H1 (cell line): ENCODE measurements around the gene STK32C. TPM values are rescaled to one million over a fixed set of nuclear protein-coding genes. Genes with fewer than 3 reads are reported as not detected.
"Not testable (repeated sequence)": the region's sequence is repeated elsewhere in the genome, so short reads cannot be mapped to it uniquely, and the experiment has no call there.

ENCODE experiments used
- CTCF ChIA-PET: fragments of 300-600 bp; sonication (Branson Sonifier 250); formaldehyde crosslinking; loops from one replicate; lab custom pipeline; 2021; ENCODE audit not compliant: partially characterized antibody; lab: Charles Lee
- POLR2A ChIA-PET: fragments of 300-600 bp; sonication (Branson Sonifier 250); formaldehyde crosslinking; loops from one replicate; lab custom pipeline; 2021; ENCODE audit warnings: inconsistent platforms; ENCODE audit not compliant: partially characterized antibody; lab: Charles Lee
- DNase-seq, 2 experiments: peaks; one replicate each; pipeline versions ENCODE4 v3.0.0 to v3.0.0-alpha.2; 2010 to 2022; ENCODE audit warnings: low spot score in 2 of 2, low read depth in 1 of 2, mixed read lengths in 1 of 2
- FAIRE-seq: peaks from 2 replicates; lab custom pipeline; 2011; peaks lifted over from hg19 to GRCh38; lab: Jason Lieb, UNC
- H2AFZ ChIP-seq: 2 replicates; pipeline ENCODE4 v1.8.1; 2012; ENCODE audit warnings: low read length, inconsistent platforms
- H2AK5ac ChIP-seq: 2 replicates; pipeline ENCODE4 v1.6.1; 2013; ENCODE audit warnings: low read depth, low read length
- H2BK120ac ChIP-seq: replicated peaks from 2 replicates; pipeline ENCODE3; 2013; ENCODE audit warnings: low read depth, low read length, inconsistent platforms
- H2BK12ac ChIP-seq: 2 replicates; pipeline ENCODE4 v1.6.1; 2013; ENCODE audit warnings: low read depth, low read length
- H2BK15ac ChIP-seq: 2 replicates; pipeline ENCODE4 v1.6.1; 2013; ENCODE audit warnings: low read length
- H2BK20ac ChIP-seq: 2 replicates; pipeline ENCODE4 v1.6.1; 2013; ENCODE audit warnings: low read length
- H2BK5ac ChIP-seq: 2 replicates; pipeline ENCODE4 v1.6.1; 2013; ENCODE audit warnings: low read depth, low read length
- H3K14ac ChIP-seq: 2 replicates; pipeline ENCODE4 v1.6.1; 2013; ENCODE audit warnings: inconsistent platforms; ENCODE audit not compliant: insufficient read length
- H3K18ac ChIP-seq: 2 replicates; pipeline ENCODE4 v1.6.1; 2013; ENCODE audit warnings: low read length; ENCODE audit errors: extremely low read depth
- H3K23ac ChIP-seq: 2 replicates; pipeline ENCODE4 v1.6.1; 2013; ENCODE audit warnings: inconsistent platforms; ENCODE audit not compliant: insufficient read length
- H3K23me2 ChIP-seq: 2 replicates; pipeline ENCODE4 v1.6.1; 2013; ENCODE audit warnings: low read depth, low read length
- H3K27ac ChIP-seq: 2 replicates; pipeline ENCODE4 v1.6.1; 2011; ENCODE audit warnings: low read depth, low read length, inconsistent platforms
- H3K27me3 ChIP-seq, 4 experiments: replicated peaks in 1 of 4; 1 replicate in 1 of 4; 2 replicates in 3 of 4; pipeline versions ENCODE4 v1.6.1 to v1.8.1; 2011 to 2013; ENCODE audit warnings: low read length in 3 of 4, mild to moderate bottlenecking in 3 of 4, inconsistent platforms in 2 of 4, mixed read lengths in 2 of 4, moderate library complexity in 1 of 4; ENCODE audit not compliant: control insufficient read depth in 3 of 4, insufficient read depth in 3 of 4; ENCODE audit errors: extremely low read depth in 1 of 4
- H3K36me3 ChIP-seq, 4 experiments: 2 replicates each; pipeline versions ENCODE4 v1.6.1 to v1.8.1; 2011 to 2013; ENCODE audit warnings: mild to moderate bottlenecking in 4 of 4, low read length in 3 of 4, moderate library complexity in 2 of 4, control low read depth in 1 of 4, inconsistent platforms in 1 of 4; ENCODE audit not compliant: insufficient read depth in 4 of 4, control insufficient read depth in 2 of 4
- H3K4ac ChIP-seq: replicated peaks from 2 replicates; pipeline ENCODE3; 2013; ENCODE audit warnings: low read length, low read depth, mixed read lengths, inconsistent platforms; ENCODE audit not compliant: insufficient read length
- H3K4me1 ChIP-seq, 4 experiments: replicated peaks in 1 of 4; 1 replicate in 1 of 4; 2 replicates in 3 of 4; pipeline versions ENCODE4 v1.6.1 to v1.8.1; 2011 to 2013; ENCODE audit warnings: low read length in 3 of 4, inconsistent platforms in 2 of 4, mixed read lengths in 1 of 4; ENCODE audit not compliant: insufficient read depth in 4 of 4, control insufficient read depth in 3 of 4
- H3K4me2 ChIP-seq, 2 experiments: 2 replicates each; pipeline versions ENCODE4 v1.6.1 to v1.8.1; 2011 to 2013; ENCODE audit warnings: low read depth in 2 of 2, low read length in 2 of 2, control low read depth in 1 of 2, inconsistent platforms in 1 of 2, mild to moderate bottlenecking in 1 of 2; ENCODE audit not compliant: insufficient read depth in 1 of 2
- H3K4me3 ChIP-seq, 4 experiments: fragments of 200-600, 300-600 bp in 1 of 4; sonication (generic), shearing (Covaris generic), sonication (Bioruptor Twin) in 1 of 4; 2 replicates each; pipeline versions ENCODE4 v1.5.1 to v1.8.1; 2011 to 2016; ENCODE audit warnings: low read length in 4 of 4, low read depth in 3 of 4, control low read depth in 2 of 4, inconsistent platforms in 2 of 4, mild to moderate bottlenecking in 2 of 4, mixed read lengths in 1 of 4, moderate library complexity in 1 of 4; ENCODE audit not compliant: insufficient read depth in 2 of 4; ENCODE audit errors: extremely low read depth in 1 of 4
- H3K56ac ChIP-seq: replicated peaks from 2 replicates; pipeline ENCODE3; 2013; ENCODE audit warnings: low read depth, mild to moderate bottlenecking, mixed read lengths, low read length, inconsistent platforms; ENCODE audit not compliant: insufficient read length
- H3K79me1 ChIP-seq: 2 replicates; pipeline ENCODE4 v1.6.1; 2013; ENCODE audit warnings: low read depth, low read length, control low read depth
- H3K79me2 ChIP-seq, 2 experiments: 2 replicates each; pipeline versions ENCODE4 v1.6.1 to v1.8.1; 2012 to 2013; ENCODE audit warnings: low read length in 2 of 2, mild to moderate bottlenecking in 2 of 2, inconsistent platforms in 1 of 2; ENCODE audit not compliant: insufficient read depth in 2 of 2, control insufficient read depth in 1 of 2
- H3K9ac ChIP-seq, 4 experiments: replicated peaks in 1 of 4; 1 replicate in 1 of 4; 2 replicates in 3 of 4; pipeline versions ENCODE4 v1.6.1 to v1.8.1; 2011 to 2013; ENCODE audit warnings: low read depth in 3 of 4, low read length in 3 of 4, control low read depth in 2 of 4, mild to moderate bottlenecking in 2 of 4, moderate library complexity in 2 of 4, inconsistent platforms in 1 of 4; ENCODE audit errors: extremely low read depth in 1 of 4
- H3K9me3 ChIP-seq, 2 experiments: 2 replicates each; pipeline versions ENCODE4 v1.6.1 to v1.8.1; 2012 to 2013; ENCODE audit warnings: mild to moderate bottlenecking in 2 of 2, moderate library complexity in 2 of 2, control low read depth in 1 of 2, inconsistent platforms in 1 of 2, low read depth in 1 of 2, low read length in 1 of 2, mixed read lengths in 1 of 2; ENCODE audit not compliant: insufficient read depth in 2 of 2
- H4K20me1 ChIP-seq, 2 experiments: replicated peaks in 1 of 2; 2 replicates each; pipeline versions ENCODE3 to v1.8.1; 2011 to 2013; ENCODE audit warnings: inconsistent platforms in 2 of 2, low read length in 2 of 2, mild to moderate bottlenecking in 1 of 2; ENCODE audit not compliant: insufficient read depth in 2 of 2, control insufficient read depth in 1 of 2
- H4K5ac ChIP-seq: 2 replicates; pipeline ENCODE4 v1.6.1; 2013; ENCODE audit warnings: low read length, low read depth, mixed read lengths, inconsistent platforms; ENCODE audit not compliant: insufficient read length
- H4K8ac ChIP-seq: 2 replicates; pipeline ENCODE4 v1.8.0; 2013; ENCODE audit warnings: mild to moderate bottlenecking, moderate library complexity, low read length, inconsistent platforms; ENCODE audit not compliant: insufficient read depth; ENCODE audit errors: extremely low read depth
- H4K91ac ChIP-seq: replicated peaks from 2 replicates; pipeline ENCODE3; 2013; ENCODE audit warnings: low read length, mixed read lengths, inconsistent platforms; ENCODE audit not compliant: insufficient read length
- WGBS, 2 experiments: shearing (Covaris generic) in 1 of 2; methylation state at CpG; one replicate each; pipeline versions ENCODE4 v1.1.6 to v1.1.7; 2013 to 2015; ENCODE audit warnings: low lambda C conversion rate in 2 of 2, mixed read lengths in 2 of 2, inconsistent platforms in 1 of 2, low coverage in 1 of 2, missing lambda C conversion rate in 1 of 2; ENCODE audit not compliant: insufficient replicate concordance in 2 of 2, insufficient coverage in 1 of 2, insufficient read length in 1 of 2; ENCODE audit errors: extremely low coverage in 1 of 2, missing lambda C conversion rate in 1 of 2; 5-methylcytosine and 5-hydroxymethylcytosine counted together
- polyA plus RNA-seq, 7 experiments: library from polyadenylated mRNA; depleted of rRNA in 3 of 7; stranded (reverse) in 5 of 7; unstranded in 2 of 7; fragments of >200 nt in 5 of 7; fragments of 200-250 nt in 2 of 7; gene quantifications; 1 replicate in 5 of 7; 2 replicates in 1 of 7; 4 replicates in 1 of 7; pipeline versions ENCODE4 v1.2.1 to v1.2.3, GENCODE V29; 2011 to 2013; ENCODE audit warnings: missing spikeins in 2 of 7, mixed read lengths in 2 of 7
- total RNA-seq: library from RNA; stranded (reverse); fragmentation: NEBNext Ultra II Directional; extraction: Animal tissue kit (Norgen Biotek cat#: 25700); gene quantifications from 2 replicates; pipeline ENCODE4 v1.2.1, GENCODE V29; 2021

Gene STK32C
- total and polyA plus RNA-seq, 2 of the 8 experiments (the other 6 are each of a cell fraction or from before 2014, with no cell fraction given), result 10.6 to 15.6 TPM

DNA sequence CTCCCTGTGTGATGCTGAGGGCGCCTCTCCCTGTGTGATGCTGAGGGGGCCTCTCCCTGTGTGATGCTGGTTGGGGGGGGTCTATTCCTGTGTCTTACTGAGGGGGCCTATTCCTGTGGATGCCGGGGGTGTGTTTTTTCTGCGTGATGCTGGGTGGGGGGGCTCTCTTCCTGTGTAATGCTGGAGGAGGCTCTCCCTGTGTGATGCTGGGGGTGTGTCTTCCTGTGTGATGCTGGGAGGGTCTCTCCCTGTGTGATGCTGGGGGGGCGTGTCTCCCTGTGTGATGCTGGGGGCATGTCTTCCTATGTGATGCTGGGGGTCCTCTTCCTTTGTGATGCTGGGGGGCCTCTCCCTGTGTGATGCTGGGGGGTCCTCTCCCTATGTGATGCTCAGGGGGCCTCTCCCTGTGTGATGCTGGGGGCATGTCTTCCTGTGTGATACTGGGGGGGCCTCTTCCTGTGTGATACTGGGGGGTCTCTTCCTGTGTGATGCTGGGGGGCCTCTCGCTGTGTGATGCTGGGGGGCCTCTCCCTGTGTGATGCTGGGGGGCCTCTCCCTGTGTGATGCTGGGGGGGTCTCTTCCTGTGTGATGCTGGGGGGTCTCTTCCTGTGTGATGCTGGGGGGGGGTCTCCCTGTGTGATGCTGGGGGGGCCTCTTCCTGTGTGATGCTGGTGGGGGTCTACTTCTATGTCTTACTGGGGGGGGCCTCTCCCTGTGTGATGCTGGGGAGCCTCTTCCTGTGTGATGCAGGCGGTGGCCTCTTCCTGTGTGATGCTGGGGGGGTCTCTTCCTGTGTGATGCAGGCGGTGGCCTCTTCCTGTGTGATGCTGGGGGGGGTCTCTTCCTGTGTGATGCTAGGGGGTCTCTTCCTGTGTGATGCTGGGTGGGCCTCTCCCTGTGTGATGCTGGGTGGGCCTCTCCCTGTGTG is 148.2 kb downstream of the STK32C start:
- H4K8ac ChIP-seq, H4K20me1 ChIP-seq, H3K27me3 ChIP-seq: not testable (repeated sequence)

More for the DNA sequence above, 148.2 kb downstream of the STK32C start:
- H3K14ac ChIP-seq, H4K91ac ChIP-seq, H3K79me2 ChIP-seq, CTCF ChIA-PET, H3K9me3 ChIP-seq, H2AK5ac ChIP-seq, FAIRE-seq, H3K9ac ChIP-seq, H2BK15ac ChIP-seq, H2BK12ac ChIP-seq, H3K36me3 ChIP-seq, H2BK120ac ChIP-seq, H3K4me2 ChIP-seq, POLR2A ChIA-PET, H3K79me1 ChIP-seq, H2AFZ ChIP-seq, H2BK20ac ChIP-seq, H3K23ac ChIP-seq, H3K4ac ChIP-seq, H3K23me2 ChIP-seq, H3K18ac ChIP-seq, H4K5ac ChIP-seq, DNase-seq, H3K4me3 ChIP-seq, H2BK5ac ChIP-seq, H3K27ac ChIP-seq, H3K56ac ChIP-seq: not testable (repeated sequence)
- WGBS, 2 experiments, result no CpG with 5 or more reads among the region's 7 CpGs
- H3K4me1 ChIP-seq, result peaks cover 0 to 17% (median 10%) of the 10 kb centered on the region in 4 experiments; a peak in 6 of 7 replicates
